GM12874 (cell line): ENCODE results near the gene SLC5A7.
A peak's percentile ranks its signal among the peaks of the same experiment; 100 is the strongest.

Source experiments
- TF ChIP-seq, protein P1 (sequence below): IDR thresholded peaks from 2 replicates; pipeline ENCODE4 v1.5.1; 2011; ENCODE audit warnings: low read depth, mild to moderate bottlenecking, control low read depth, low read length, moderate library complexity; ENCODE audit not compliant: insufficient read depth

The SLC5A7 gene

GRCh38 chr2:108029496-108029895 is 43.2 kb downstream of the SLC5A7 start:
- TF ChIP-seq, protein P1, sequence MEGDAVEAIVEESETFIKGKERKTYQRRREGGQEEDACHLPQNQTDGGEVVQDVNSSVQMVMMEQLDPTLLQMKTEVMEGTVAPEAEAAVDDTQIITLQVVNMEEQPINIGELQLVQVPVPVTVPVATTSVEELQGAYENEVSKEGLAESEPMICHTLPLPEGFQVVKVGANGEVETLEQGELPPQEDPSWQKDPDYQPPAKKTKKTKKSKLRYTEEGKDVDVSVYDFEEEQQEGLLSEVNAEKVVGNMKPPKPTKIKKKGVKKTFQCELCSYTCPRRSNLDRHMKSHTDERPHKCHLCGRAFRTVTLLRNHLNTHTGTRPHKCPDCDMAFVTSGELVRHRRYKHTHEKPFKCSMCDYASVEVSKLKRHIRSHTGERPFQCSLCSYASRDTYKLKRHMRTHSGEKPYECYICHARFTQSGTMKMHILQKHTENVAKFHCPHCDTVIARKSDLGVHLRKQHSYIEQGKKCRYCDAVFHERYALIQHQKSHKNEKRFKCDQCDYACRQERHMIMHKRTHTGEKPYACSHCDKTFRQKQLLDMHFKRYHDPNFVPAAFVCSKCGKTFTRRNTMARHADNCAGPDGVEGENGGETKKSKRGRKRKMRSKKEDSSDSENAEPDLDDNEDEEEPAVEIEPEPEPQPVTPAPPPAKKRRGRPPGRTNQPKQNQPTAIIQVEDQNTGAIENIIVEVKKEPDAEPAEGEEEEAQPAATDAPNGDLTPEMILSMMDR, result no peak

- TF ChIP-seq, protein P1, result no peak
Observed at GRCh38 chr2:108029912-108030311, 43.6 kb downstream of the SLC5A7 start.

DNA sequence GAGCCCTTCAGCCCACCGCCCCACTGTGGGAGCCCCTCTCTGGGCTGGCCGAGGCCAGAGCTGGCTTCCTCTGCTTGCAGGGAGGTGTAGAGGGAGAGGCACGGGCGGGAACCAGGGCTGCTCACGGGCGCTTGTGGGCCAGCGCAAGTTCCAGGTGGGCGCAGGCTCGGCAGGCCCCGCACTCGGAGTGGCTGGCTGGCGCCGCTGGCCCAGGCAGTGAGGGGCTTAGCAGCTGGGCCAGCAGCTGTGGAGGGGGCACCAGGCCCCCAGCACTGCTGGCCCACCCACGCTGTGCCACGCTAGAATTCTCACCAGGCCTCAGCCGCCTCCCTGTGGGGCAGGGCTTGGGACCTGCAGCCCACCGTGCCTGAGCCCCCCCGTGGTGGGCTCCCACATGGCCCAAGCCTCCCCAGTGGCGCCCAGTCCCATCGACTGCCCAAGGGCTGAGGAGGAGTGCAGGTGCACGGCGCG is 45.2 kb downstream of the SLC5A7 start:
- TF ChIP-seq, protein P1, result no peak

DNA sequence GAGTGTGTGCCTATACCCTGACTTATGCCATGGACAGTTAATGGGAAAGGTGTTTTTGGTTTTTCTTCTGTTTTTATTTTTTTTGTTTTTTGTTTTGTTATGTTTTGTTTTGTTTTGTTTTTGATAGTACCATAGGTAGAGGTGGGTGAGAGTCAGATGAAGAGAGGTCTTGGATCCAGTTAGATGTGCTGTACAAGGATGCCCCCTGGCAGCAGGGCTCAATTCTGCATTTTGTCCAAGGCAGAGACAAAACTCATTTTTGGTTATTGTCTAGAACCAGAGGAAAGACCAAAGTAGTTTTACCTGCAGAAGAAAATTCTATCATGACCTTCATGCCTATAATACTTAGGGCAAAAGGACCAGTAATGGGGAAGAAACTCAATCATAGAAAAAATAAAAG is 48.5 kb downstream of the SLC5A7 start:
- TF ChIP-seq, protein P1, result peak; percentile 8; the same call in 1 of the 2 replicates

- TF ChIP-seq, protein P1, result no peak
Observed at GRCh38 chr2:108048752-108049151, 62.4 kb downstream of the SLC5A7 start.

DNA sequence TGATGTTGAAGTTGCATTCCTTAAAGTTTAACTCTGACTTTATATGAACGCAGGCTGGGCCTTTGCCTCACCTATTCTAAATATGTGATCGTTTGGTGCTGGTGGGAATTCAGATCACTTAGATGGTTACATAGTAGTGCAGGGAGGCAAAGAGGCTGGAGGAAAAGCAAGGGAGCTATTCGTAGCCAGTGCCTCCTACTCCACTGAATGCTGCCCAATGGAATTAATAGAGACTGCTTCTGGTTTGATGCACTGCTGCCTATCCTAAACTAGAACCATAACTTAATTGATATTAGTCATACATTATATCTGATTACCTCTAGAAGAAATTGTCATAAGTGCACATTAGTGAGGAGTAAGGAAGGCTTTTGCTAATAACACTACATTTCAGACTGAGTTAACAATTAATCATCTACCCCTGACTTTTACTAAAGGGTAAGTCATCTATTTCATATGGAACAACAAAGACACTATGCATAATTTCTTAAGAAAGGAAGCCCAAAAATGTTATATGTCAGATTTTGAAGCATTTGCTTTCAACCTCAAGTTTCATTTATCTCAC is 72.3 kb downstream of the SLC5A7 start:
- TF ChIP-seq, protein P1, result no peak

- TF ChIP-seq, protein P1, result no peak
Observed at GRCh38 chr2:108061439-108062042, 75.2 kb downstream of the SLC5A7 start.
